GM19238 (cell line): ENCODE data around the gene LNX1.

Source experiments
- DNase-seq: peaks from one replicate; pipeline ENCODE4 v3.0.0; 2011; ENCODE audit warnings: low spot score; ENCODE audit not compliant: insufficient read length

Gene LNX1

DNA sequence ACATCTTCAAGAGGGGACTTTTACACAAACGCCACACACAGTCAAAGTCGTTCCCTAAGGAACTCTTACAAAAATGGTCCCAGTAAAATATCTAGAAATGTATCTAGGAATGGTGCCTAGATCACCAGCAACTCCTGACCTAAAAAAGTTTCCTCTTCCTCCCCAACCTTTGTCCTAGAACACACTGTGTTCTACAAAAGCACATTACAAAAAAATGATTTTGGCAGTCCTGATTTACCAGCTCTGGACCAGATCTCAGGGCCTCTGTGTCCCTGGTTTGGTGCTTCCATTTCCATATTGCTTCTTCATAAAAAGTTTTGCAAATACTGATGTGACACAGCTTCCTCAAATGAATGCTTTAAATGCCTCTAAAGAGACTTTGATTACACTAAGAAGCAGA lies 55.0 kb downstream of the LNX1 start:
- DNase-seq = no peak

DNA sequence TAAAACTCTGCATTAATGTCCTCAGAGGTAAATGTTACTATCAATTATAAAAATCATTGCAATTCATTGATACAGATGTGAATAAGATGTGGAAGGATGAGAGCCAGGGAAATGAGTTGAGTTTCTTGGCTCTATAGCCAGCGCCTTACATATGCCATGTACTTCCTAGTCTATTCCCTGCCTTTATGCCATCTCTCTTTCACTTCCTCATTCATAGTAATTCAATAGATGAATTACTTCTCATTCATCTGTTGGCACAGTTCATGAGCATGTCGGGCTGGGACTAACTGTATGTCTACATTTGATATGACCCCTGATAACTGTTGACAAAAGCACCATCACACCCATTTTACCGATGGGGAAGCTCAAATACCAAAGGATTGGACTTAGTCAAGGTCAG lies 55.7 kb downstream of the LNX1 start:
- no peak for DNase-seq

GRCh38 chr4:53534684-53535083 lies 56.6 kb downstream of the LNX1 start:
- DNase-seq = no peak

DNA sequence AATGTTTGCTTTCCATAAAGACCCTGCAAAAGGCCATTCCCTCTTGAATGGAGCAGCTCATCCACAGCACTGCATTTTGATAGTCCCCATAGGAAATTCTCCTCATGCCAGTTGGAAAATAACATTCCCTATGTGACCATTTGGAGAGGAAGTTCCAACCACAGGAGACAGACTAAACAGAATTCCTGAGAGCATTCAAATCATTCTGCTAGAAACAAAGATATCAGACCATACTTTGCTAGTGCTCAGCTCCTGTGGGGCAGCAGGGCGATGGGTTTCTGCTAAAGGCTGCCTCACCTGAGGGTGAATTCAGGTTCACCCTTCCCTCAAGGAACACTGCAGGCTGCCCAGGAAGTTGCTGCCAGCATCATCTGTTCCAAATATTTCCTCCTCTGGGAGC lies 58.8 kb downstream of the LNX1 start:
- no peak for DNase-seq

DNA sequence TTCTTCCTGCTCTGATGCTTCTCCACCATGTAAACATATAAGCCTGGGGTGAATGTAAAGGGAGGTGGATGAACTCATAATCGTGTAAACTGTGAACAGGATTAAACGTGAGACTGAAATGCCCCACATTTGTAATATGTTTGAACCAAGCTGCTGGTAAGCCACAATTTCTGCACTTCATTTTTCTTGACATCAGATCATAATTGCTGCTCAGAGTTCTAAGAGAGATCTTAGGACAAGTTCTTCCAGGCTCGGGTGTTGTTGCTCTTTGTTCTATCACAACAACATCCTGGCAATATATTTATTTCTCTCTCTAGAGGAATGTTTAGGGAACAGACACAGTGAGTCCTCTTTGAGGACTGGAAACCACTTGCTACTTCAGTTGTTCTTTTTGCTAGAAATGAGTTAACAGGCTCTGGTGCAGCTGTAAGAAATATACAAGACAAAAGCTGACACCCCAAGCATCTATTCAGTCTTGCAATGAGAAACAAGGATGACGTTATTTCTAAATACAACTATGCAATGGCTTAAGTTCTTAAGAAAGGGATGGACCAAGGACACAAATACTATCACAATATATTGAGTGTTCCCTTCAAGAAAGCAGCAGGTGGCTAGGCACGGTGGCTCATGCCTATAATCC lies 59.6 kb downstream of the LNX1 start:
- no peak for DNase-seq

DNA sequence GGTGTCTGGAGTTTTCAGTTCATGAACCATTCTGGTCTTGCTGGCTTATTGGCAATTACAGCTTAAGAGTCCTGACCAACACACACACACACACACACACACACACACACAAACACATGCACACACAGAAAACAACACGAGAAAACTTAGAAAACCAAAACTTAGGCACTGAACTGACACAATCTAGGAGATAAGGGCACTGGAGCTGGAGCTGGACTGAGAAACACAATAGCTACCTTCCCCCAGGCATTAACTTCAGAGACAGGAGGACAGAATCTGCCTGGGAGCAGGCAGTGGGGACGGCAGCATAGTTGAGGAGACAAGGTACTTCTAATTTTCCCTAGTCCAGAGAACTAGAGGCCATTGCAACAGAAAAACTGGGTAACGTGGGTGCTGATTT lies 62.3 kb downstream of the LNX1 start:
- no peak for DNase-seq

DNA sequence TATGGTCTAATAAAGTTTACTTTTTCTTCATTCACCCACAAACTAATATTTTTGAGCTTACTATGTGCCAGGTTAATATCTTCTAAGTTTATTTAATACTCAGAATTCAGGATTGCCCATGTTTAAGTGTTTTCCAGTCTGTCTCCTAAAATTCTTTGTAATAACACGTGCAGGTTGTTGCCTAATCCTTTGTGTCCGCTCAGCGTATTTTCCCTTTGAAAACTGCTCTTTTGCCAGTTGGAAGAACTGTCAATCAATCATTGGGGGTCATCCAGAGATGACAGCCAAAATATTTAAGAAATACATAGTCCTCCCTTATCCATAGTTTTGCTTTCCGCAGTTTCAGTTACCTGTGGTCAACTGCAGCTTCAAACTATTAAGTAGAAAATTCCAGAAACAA lies 63.4 kb downstream of the LNX1 start:
- DNase-seq = no peak

- DNase-seq = no peak
These were observed 64.0 kb downstream of the LNX1 start for GRCh38 chr4:53527326-53527725.

DNA sequence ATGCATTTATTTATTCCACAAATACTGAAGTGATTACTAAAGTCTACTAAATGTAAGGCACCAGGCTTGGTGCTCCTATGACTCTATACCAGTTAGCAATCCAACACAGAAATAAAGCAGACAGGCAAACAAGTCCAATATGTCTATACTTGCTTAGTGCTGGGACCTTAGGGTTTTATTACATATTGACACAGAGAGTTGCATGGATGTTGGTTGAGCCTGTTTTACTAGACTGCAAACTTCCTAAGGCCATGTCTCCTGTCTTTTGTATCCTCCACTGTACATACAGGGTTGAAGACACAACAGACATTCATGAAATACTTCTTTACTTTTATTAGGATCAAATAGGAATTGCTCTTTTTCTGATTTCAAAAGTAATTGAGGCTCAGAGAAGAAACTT lies 69.0 kb downstream of the LNX1 start:
- DNase-seq = no peak

DNA sequence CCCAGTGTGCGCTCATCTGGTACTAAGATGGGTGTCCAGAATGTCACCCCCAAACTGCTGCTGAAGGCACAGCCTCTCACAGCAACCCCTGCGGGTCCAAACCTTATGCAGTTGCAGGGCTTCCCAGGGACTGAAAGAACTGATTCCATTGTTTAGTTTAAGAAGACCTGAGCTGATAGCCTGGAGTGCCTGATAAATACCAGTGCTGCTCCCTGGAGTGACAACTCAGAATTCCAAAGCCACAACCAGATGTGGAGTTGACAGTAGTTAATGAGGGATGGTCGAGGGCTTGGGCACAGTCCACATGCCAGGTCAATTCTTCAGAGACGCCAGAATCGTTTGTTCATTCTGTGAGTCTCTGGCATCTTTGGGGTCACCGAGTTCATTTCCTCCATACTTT lies 71.2 kb downstream of the LNX1 start:
- no peak for DNase-seq

GRCh38 chr4:53518807-53519206 lies 72.5 kb downstream of the LNX1 start:
- no peak for DNase-seq

DNA sequence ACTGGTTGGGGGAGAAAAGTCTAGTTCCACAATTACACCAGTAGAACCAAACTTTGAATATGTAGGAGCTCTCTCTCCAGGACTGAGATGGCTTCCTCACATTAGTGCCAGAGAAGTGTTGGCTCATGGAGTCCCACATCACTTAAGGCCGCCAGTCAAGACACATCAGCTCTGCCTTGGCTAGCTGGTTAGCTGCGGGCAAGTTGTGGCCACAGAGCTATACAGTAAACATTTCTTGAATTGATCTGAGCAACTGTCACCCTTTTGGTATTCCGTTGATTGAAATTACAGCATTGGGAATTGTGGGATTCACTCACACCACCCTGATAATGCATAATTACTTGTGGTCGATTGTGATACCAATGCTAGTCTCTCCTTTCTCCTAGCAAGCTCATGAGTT lies 76.2 kb downstream of the LNX1 start:
- DNase-seq = no peak

- DNase-seq = no peak
These were observed 76.8 kb downstream of the LNX1 start for GRCh38 chr4:53514509-53514908.

- DNase-seq = no peak
These were observed 78.7 kb downstream of the LNX1 start for GRCh38 chr4:53512608-53513007.

DNA sequence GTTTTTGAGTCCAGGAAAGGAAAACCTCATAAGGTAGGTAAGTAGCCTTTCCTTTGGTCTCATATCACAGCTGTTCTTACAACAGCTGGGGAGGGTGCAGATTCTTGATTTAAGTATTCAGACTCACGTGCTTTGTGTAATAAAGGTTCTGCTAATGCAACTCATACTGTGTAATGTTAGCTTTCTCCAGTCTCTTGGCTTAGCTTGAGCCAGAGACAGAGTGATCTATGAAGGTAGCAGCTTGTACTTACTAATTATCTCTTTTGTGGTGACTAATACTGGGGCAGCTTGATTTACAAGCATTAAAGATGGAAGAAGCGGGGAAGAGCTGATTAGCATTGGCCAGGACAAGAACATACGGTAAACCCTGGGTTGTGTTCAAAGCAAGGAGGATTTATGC lies 80.3 kb downstream of the LNX1 start:
- no peak for DNase-seq

- no peak for DNase-seq
These were observed 81.0 kb downstream of the LNX1 start for GRCh38 chr4:53510321-53510720.

DNA sequence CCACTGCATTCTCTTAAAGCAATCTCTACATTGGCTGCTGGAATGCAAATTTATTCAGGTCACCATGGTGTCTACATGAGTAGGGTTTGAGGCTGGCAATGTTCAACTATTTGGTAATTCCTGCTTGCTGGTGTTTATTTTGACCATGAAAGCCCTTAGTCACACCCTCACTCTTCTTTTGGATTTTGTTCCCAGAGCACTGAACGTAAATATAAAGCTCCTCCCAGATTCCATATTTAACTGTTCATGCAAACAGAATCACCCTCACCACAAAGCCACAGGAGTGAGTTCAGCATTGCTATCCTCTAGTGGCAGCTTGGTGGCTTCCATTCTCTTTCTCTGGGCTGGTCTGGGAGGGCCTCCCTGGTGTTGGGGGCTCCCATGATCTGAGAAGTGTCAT lies 82.8 kb downstream of the LNX1 start:
- DNase-seq = no peak

GRCh38 chr4:53507671-53508286 lies 83.5 kb downstream of the LNX1 start:
- no peak for DNase-seq

GRCh38 chr4:53507058-53507457 lies 84.2 kb downstream of the LNX1 start:
- no peak for DNase-seq

DNA sequence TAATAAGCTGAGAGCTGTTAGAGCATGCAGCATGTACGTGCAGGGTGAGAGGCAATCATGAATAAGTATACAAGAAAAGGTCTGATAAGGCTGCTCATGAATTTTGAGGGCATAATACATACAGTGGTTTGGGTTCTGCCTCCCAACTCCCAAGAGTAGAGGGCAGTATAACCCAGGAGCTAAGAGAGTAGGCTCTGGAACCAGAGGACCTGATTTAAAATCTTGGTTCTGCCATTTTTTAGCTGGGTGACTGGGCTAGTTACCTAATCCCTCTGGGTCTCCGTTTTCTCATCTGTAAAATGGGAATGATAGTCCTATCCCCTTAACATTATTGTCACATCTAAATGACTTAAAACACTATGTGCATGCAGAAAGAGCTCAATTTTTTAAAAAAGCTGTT lies 85.3 kb downstream of the LNX1 start:
- no peak for DNase-seq

GRCh38 chr4:53502094-53502493 lies 89.2 kb downstream of the LNX1 start:
- no peak for DNase-seq

- DNase-seq = no peak
These were observed 89.7 kb downstream of the LNX1 start for GRCh38 chr4:53501561-53501960.

- DNase-seq = no peak
These were observed 90.7 kb downstream of the LNX1 start for GRCh38 chr4:53500546-53500945.

DNA sequence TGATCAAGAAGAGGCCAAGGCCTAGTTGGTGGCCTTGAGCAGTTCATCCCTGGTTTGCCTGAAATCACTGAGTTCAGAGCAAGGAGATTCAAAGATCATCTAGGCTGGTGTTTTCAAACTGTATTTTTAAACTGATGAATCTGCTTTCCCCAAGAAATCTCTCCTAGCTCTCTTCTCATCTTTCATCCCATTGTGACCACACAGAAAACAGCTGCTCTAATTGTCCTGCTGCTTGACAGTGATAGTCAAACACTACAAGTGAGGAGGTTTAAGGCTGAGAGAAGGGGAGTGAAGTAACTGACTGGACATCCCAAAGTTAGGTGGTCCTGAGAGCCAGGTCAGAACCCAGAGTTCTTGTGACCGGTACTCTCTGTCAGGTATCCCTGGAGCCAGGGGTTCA lies 91.5 kb downstream of the LNX1 start:
- DNase-seq = no peak
